NCI-H345 (cell line): ENCODE data around the gene GID4.

Experiments
- DNase-seq: peaks from one replicate; lab custom pipeline; 2025; lab: John Stamatoyannopoulos, UW

Gene GID4

DNA sequence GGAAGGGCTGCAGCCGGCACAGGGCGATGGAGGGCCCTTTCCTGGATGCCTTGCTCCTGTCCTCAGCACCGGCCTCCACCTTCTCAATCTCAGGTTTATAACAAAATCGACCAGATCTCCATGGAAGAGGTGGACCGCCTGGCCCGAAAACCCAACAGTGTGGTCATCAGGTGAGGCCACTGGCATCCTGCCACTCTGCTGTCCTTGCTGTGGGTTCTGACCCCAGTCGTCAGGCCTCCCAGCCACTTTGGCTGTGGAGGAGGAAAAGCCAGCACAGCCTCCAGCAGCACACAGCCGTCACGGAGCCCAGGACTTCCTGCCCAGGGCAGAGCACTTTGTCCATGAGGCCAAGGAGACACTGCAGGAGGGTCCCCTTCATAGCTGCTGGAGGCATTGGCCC is 62.6 kb downstream of the GID4 start:
- no peak for DNase-seq

DNA sequence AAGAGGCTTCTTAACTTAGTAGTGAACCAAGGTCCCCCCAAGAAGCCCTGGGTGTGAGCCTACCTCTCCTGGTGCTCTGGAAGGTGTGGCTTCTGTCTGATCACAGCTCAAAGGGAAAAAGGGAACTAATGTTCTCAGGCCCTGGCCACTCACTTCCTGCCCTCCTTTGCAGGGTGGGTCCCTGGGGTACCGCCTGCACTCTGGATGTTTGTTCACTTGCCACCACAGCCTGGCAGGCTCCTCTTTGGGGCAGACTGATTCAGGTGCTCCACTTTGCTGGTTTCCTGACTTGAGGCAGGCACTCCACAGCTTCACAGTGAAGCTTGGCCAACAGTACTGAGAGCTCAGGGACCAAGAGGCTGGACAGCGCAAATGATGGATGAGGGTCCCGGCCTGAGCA is 63.4 kb downstream of the GID4 start:
- DNase-seq = no peak

DNA sequence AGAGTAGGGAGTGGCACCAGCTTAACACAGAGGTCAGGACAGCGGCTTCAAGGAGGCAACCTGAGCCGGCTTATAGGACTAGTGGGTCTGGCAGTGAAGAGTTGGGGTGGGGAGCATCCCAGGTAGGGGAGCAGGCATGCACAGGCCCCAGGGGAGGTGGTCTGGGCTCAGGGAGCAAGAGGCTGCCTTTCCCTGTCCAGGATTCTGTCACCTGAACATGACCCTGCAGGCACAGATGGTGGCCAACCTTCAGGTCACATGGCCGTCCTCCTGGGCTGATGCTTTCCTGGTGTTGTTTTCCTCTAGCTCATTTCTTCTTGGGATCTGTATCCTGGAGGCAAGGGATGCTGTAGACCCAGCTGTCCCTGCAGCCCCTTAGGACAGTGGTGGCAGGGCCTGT is 65.8 kb downstream of the GID4 start:
- no peak for DNase-seq

DNA sequence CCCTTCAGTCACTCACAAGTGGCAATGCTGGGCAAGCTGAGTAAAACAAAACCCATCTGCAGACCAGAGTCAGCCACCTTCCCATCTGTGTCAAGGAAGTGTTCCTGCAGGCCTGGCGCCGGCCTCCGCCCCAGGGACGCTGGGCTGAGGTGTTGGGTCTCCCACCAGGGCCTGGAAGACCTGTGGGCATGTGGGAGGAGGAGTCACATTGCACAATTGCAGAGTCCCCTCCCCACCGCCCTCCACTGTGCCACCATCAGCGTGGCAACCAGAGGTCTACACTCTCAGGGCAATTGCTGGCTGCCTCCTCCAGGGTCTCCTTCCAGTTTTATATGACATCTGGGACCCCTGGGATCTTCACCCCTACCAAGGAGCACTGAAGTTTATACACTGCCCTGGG is 66.4 kb downstream of the GID4 start:
- no peak for DNase-seq

DNA sequence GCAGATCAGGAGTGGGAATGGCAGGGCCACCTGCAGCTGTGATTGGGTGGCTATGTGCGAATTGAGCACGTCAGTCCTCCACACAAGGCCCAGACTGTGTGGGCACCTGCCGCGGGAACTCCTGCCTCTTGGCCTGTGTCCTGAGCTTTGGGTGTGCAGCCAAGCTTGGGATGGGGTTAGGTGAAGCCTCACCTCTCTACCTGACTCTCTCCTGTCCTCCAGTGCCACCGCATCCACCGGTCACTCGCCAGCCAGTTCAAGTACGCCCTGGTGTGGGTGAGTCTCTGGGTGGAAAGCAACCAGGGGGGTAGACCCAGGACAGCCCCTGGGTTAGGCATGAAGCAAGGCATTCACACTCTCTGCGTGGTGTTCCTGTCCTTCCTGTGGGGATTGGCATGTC is 67.0 kb downstream of the GID4 start:
- DNase-seq = no peak

DNA sequence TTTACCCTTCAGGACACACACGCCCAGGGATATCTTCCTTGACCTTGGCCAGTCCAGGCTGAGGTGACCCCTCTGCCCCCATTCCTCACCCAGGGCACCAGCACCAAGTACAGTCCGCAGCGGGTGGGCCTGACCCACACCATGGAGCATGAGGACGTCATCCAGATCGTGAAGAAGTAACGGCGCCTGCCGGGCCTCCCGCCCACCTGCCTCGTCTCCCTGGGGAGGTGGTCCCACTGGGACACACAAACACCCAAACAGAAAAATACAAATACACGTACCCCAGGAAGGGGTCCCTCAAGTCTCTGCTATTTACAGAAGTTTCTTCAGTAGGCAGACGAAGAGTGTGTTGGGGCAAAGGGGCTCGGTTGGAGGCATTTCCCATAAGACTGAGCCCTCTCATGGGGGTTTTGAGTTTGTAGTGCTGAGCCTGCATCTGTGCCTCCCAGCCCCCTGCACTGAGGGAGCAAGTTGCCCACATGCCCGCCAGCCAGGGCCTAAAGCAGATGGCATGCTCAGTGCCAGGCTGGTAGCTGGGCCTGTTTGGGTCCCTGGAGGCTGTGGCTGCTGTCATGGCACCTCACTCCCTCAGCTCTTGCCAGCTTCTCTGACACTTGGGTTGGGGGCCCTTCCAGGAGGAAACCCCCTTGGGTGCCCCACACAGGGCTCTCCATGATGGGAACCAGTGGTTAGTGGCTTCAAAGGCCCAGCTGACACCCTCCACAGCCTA is 68.0 kb downstream of the GID4 start:
- no peak for DNase-seq

DNA sequence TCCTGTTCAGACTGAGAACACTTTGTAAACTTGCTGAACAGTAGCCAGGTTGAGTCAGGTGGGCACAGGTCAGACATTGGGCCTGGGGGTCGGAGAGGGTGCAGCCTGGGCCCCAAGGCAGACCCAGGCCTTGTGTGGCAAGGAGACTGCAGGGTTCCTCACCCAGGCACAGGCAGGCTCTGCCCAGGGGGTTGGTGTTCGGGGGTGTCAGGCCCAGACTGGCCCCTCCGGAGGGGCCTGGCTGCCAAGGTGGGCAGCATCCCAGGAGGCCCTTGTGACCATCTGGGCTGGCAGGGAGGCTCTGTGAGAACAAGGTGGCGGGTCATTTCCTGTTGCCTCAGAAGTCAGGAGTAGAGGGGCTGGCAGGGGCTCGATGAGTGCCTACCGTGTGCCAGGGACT is 68.8 kb downstream of the GID4 start:
- DNase-seq = no peak

DNA sequence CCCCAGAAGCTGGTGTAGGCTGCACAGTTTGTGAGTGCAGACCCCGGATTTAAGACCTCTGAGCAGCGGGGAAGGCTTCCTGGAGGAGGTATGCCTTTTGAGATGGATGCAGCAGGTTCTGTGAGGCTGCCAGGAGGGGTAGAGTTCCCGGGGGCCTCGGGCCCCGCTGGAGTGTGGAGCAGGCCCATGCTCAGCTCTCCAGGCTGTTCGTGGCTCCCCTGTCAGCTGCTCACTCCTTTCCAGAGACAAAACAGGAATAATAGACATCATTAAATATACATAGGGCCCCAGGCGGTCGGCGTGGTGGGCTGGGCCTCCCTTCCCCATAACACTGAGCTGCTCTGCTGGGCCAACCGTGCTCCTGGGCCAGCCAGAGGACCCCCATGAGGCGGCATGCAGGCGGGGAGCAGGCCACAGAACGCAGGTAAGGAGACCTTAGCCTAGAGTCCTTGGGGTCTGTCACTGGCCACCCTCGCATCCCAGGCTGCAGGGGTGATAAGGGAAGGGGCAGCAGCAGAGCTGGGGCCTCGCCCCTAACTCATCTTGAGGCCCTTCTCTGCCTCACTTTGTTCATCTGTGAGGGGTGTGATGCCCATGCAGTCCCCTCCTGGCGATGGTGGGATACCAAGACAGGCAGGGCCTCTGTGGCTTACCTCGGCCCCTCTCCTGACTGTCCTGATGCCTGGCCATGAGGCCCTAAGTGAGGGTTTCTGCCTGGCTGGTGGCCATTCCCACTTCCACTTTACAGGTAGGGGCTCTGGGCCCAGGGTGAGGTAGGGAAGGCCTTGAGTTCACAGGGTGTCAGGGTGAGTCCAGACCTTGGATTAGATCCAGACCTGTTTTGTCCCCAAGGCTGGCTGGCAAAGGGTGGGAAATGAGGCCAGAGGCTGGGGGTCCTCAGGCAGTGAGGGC is 69.4 kb downstream of the GID4 start, which contains the start of gene MYO15A:
MYO15A (plus strand) TSS at position 356 of the 912 bp plus-strand sequence. CDS start 10,045 bp downstream, outside the sequence.
- DNase-seq = no peak

DNA sequence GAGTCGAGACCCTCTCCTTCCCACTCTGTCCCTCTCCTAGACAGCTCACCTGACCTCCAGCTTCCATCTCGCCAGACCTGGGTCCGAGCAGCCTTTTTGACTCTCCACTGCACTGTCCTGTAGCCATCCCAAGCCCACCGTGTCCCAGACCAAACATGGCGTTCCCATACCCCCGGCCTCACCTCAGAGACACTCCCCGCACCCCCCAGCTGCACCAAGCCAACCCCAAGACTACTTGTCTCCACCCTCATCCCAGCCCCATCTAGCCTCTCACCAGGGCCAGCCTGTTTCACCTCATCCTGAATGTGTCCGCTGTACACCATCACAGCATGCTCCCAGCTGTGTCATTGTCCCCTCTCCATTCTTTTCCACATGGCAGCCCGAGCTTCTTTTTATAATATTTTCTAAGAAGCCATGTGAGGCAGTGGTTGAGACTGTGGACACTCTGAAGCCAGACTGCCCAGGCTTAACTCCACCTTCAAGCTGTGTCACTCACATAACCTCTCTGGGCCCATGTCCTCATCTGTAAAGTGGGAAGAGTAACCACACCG is 70.8 kb downstream of the GID4 start:
- DNase-seq = no peak

DNA sequence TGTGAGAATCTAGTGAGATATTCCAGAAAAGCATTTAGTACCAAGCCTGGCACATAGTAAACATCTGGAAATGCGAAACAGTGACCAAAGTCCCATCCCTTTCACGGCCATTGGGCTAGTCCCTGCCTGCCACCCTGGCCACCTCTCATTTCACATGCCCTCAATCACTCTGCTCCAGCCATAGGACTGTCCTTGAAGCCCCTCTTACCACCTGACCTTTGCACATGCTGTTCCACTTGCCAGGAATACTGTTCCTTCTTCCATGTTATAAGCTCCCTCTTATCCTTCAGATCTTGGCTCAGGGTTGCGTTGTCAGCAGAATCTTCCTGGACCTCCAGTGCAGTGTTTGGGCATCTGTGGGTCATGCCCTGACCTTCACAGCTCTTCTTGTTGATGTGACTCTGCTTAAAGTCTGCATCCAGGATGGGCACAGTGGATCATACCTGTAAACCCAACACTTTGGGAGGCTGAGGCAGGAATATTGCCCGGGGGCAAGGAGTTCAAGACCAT is 71.5 kb downstream of the GID4 start:
- no peak for DNase-seq

DNA sequence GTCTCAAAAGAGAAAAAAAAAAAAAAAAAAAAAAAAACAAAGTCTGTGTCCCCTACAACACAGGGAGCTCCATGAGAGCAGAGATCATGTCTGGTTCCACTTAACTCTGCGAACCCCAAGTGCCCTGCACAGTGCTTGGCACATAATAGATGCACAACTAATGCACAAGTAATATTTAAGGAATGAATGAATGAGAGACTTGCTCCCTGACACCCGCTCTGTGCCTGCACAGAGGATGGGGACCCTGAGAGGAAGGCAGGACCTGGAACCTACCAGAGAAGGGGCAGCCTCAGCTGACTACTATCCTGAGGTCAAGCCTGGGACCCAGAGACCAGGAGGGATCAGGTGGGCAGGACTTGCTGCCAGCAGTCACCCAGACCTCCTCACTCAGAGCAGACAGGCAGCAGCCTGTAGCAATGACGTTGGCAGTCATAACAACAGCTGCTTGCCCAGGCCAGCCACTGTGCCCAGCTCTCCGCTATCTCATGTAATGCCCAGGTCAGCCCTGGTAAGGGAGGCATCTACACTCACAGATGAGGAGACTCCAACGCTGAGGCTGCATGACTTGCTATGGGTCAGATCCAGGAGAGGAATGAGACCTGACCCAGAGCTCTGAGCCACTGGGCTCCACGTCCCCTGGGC is 72.2 kb downstream of the GID4 start:
- DNase-seq = no peak

DNA sequence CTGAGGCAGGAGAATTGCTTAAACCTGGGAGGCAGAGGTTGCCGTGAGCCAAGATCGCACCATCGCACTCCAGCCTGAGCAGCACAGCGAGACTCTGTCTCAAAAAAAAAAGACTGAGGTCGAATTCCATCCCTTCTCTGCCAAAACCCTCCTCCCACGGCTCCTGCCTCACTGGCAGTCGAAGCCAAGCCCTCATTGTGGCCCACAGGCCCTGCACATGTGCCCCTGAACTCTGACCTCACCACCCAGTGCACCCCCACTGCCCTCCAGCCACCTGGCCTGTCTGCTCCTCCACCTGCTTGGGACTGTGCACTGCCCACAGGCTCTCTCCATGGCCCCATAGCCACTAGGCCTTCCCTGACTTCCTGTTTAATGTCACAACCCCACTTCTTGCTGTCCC is 76.3 kb downstream of the GID4 start:
- no peak for DNase-seq

DNA sequence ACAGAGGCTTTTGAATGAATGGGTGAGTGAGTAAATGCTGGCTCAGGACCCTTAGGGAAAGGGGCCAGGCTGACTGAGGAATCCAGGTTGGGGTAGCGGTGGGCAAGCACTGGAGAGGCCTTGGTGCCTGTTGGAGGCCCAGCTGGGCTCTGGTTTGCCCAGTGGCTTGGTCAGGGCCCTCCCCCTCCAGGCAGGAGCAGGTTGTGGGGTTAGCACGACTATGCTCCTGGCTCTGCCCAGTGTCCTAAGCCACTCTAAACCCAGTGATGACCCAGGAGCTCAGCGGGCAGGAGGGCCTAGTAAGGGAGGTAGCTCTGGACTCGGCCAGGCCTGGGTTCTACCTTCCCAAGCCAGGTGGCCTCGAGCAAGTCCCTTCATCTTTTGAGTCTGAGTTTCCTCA is 76.9 kb downstream of the GID4 start:
- no peak for DNase-seq

DNA sequence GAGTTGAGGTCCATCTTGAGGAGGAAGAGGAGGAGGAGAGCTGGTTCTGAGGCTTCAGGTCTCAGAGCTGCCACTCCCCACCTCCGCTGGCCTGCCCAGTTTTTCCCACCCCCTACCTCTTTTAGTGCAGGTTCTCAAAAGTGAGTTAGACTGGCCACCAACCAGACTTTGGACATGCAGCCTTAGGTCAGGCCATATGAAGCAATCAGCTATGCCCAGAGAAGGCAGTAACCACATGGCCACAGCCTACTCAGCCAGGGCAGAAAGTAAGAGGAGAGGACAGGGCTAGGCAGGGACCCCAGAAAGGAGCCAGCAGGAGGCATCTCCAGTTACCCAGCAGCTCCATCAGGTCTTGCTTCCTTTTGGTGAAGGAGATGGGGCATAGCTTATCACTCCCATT is 78.3 kb downstream of the GID4 start:
- DNase-seq = no peak
